Brain microvascular endothelial cell (primary cell): ENCODE results near the gene PPM1E.

Source experiments
- DNase-seq: peaks from one replicate; pipeline ENCODE4 v3.0.0-alpha.2; 2020
- H3K27ac ChIP-seq: fragments of 250-450 bp; sonication (Bioruptor Pico); 2 replicates; pipeline ENCODE4 v1.5.1; 2020; ENCODE audit warnings: mild to moderate bottlenecking, moderate library complexity
- H3K27me3 ChIP-seq: fragments of 250-450 bp; sonication (Bioruptor Pico); replicated peaks from 2 replicates; pipeline ENCODE4 v1.5.1; 2020; ENCODE audit warnings: mild to moderate bottlenecking
- H3K36me3 ChIP-seq: fragments of 250-450 bp; sonication (Bioruptor Pico); replicated peaks from 2 replicates; pipeline ENCODE4 v1.5.1; 2020; ENCODE audit warnings: mild to moderate bottlenecking
- H3K4me3 ChIP-seq: 2 replicates; pipeline ENCODE4 v1.5.1; 2011; ENCODE audit warnings: low read depth, mild to moderate bottlenecking, control low read depth, low read length, moderate library complexity
- in situ Hi-C: cut with HindIII; loops from 2 replicates; pipeline ENCODE4 v1.10.0; 2017; ENCODE audit warnings: low sequenced_read_pairs, low pct_ligation_motif_present
- TF ChIP-seq, protein P1 (sequence below): IDR thresholded peaks from 2 replicates; pipeline ENCODE4 v1.5.1; 2011; ENCODE audit warnings: low read depth, mild to moderate bottlenecking, moderate library complexity, low read length, control low read depth, inconsistent platforms; ENCODE audit errors: missing control alignments

Gene PPM1E

DNA sequence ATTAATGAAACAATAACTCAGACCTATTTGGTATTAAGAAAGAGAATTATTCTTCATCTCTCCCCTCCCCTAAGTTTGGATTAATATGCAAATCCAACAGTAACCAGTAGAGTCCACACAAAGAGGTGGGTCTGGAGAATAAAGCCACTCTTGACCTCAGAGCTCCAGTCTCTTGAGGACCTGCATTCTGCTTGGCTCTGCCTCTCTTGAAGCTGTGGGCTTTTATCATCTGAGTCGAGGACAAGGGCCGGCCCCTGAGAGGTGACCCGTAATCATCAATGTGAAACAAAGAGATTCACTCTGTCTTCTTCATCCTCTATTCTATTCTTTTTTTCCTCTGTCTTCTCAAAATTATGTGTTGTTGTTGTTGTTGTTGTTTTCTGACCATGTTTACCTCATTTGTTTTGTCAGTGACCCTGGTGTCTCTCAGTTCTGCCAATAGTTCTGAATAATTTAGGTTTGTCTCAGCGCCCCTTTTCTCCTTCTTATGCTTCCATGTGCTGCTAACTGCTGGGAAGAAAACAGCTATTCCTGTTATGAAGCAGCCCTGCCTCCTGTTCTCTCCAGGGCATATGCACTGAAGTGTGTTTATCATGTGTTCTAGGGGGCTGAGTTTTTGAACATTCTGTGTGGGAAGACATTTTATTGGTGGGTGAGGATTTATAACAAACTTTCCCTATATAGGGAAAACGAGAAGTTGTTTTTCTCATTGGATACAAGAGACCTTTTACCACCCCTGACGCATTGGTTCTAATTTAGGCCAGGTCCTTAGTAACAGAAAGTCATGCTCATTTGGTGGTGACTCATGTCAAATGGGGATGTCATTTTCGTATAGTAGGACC, 215.2 kb downstream of the PPM1E start:
- Histone ChIP-seq H3K27me3 (no peaks in the 10 kb centered on the region), H3K36me3 (no peaks in the 10 kb centered on the region), H3K27ac (no peak overlapping the region), H3K4me3 (no peak overlapping the region)
- peak; percentile 31 for DNase-seq
- TF ChIP-seq, protein P1, sequence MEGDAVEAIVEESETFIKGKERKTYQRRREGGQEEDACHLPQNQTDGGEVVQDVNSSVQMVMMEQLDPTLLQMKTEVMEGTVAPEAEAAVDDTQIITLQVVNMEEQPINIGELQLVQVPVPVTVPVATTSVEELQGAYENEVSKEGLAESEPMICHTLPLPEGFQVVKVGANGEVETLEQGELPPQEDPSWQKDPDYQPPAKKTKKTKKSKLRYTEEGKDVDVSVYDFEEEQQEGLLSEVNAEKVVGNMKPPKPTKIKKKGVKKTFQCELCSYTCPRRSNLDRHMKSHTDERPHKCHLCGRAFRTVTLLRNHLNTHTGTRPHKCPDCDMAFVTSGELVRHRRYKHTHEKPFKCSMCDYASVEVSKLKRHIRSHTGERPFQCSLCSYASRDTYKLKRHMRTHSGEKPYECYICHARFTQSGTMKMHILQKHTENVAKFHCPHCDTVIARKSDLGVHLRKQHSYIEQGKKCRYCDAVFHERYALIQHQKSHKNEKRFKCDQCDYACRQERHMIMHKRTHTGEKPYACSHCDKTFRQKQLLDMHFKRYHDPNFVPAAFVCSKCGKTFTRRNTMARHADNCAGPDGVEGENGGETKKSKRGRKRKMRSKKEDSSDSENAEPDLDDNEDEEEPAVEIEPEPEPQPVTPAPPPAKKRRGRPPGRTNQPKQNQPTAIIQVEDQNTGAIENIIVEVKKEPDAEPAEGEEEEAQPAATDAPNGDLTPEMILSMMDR = no peak
- in situ Hi-C loops = no loop called here

DNA sequence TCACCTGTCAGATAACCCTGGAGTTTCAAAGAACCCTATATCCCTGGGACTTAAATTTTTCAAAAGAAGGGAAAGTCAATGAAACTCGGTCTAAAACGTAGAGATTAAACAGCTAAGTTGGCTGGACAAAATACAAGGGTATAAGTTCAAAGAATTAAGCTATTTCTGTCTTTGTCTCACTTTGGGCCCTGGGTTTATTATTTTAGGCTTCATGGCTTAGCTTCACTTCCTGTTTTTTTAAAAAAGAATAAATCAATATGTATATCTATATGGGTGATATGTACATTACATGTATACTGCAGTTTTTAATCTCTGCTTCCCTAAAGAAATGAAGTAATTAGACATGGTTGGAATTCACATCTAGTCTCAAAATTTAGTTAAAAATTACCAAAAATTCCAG, 218.7 kb downstream of the PPM1E start:
- Histone ChIP-seq H3K27ac (no peak overlapping the region), H3K4me3 (no peak overlapping the region), H3K27me3 (no peaks in the 10 kb centered on the region), H3K36me3 (no peaks in the 10 kb centered on the region)
- in situ Hi-C loops = no loop called here
- TF ChIP-seq, protein P1 = no peak
- DNase-seq = no peak

DNA sequence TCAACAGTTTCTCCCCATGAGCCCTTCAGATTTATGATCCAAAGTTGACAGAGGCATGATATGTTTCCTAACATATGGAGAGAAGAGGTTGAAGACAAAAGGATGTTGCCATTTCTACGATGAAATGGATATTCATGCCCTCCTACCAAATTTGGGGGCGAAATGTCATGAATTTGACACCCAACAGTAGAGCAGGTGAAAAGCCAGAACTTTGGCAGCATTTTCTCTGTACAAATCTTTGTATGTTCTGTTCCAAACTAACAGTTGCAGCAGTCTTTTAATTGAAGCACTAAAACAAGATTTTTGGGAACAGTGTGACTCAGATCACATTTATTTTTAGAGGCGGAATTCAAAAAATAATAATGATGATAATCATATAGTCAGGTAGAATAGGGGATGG, 220.9 kb downstream of the PPM1E start:
- no peak overlapping the region for H3K27ac ChIP-seq
- in situ Hi-C loops = no loop called here

DNA sequence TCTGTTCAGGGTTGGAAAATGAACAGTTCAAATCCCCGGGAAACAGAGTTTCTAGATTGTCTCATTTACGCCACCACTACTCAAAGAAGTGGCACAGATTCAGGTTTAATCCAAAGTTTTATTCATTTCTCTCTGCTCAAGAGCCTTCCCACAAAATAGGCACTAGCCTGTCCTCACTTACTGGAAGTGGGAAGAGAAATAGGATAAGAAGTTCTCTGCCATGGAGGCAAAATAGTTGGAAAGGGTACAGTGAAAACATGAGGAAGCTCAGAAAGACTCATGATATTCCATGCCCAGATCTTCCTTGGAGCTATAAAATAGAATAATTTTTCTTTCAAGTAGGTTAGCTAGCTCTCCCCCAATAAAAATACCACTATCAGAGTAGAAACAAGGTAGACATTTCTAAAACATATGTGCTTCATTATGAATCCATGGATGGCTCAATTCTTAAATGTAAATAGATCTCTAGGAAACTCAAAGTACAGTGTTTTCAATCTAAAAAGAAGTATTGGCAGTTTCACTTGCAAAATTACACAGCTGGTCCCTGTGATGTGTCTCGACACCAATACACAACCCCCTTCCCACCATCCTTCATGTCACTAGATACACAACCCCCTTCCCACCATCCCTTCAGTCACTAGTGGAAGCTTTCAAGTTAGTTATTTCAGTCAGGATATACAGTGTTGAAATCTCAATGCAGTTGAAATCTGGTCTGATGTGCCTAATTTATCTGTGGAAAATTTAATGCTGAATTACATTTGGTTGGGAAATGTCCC, 225.2 kb downstream of the PPM1E start:
- Histone ChIP-seq H3K4me3 (no peak overlapping the region), H3K27me3 (no peaks in the 10 kb centered on the region), H3K36me3 (no peaks in the 10 kb centered on the region), H3K27ac (no peak overlapping the region)
- TF ChIP-seq, protein P1 = no peak
- in situ Hi-C loops = no loop called here
- no peak for DNase-seq

More for the DNA sequence above, 220.9 kb downstream of the PPM1E start:
- DNase-seq = no peak
- Histone ChIP-seq H3K27me3 (no peaks in the 10 kb centered on the region), H3K4me3 (no peak overlapping the region), H3K36me3 (no peaks in the 10 kb centered on the region)
- TF ChIP-seq, protein P1 = no peak

DNA sequence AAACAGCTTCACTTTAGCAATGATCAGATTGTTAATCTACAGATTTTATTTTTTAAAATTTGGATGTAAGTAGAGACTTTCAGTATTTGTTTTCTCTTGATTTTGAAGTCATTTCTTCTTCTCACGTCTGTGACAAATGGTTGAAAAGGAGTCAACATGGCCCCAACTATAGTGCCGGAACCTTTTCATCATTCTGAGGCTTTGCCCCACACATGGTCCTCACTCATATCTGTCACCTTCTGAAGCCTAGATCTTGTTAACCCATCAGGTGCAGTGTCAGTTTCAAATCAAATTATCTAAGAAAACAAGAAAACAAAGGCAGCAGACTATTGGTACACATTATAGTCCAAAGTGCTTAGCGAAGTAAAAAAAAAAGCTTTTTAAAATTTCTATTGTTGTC, 227.0 kb downstream of the PPM1E start:
- H3K36me3 ChIP-seq = no peaks in the 10 kb centered on the region
- H3K27ac ChIP-seq = no peak overlapping the region
- DNase-seq = no peak
- H3K4me3 ChIP-seq = no peak overlapping the region
- in situ Hi-C loops = no loop called here
- TF ChIP-seq, protein P1 = no peak
- H3K27me3 ChIP-seq = no peaks in the 10 kb centered on the region
